Endothelial cell of umbilical vein (primary cell): ENCODE data around the gene OPTC. TPM values are rescaled to one million over a fixed set of nuclear protein-coding genes. Genes with fewer than 3 reads are reported as not detected.

Experiments
- BruUV-seq: library from RNA; stranded (reverse); fragments of 400-500 nt; replicated peaks from 2 replicates; lab custom pipeline; 2021; lab: Mats Ljungman, UMichigan
- CTCF ChIA-PET: fragments of 300-600, 350-600 bp; sonication (Branson Sonifier 250); formaldehyde crosslinking; loops from one replicate; lab custom pipeline; 2021; ENCODE audit warnings: antibody characterized with exemption, inconsistent platforms; lab: Charles Lee
- POLR2A ChIA-PET: fragments of 300-600, 350-600 bp; sonication (Branson Sonifier 250); formaldehyde crosslinking; loops from one replicate; lab custom pipeline; 2021; ENCODE audit warnings: antibody characterized with exemption, inconsistent platforms; lab: Charles Lee
- DNase-seq: peaks from one replicate; pipeline ENCODE4 v3.0.0-alpha.2; 2011; ENCODE audit warnings: low read depth, low spot score
- FAIRE-seq: peaks from 2 replicates; lab custom pipeline; 2011; peaks lifted over from hg19 to GRCh38; lab: Jason Lieb, UNC
- H2AFZ ChIP-seq: 2 replicates; pipeline ENCODE4 v1.6.0; 2012; ENCODE audit warnings: low read depth, low read length, control low read depth, inconsistent platforms
- H3K27ac ChIP-seq: 2 replicates; pipeline ENCODE4 v1.5.1; 2011; ENCODE audit warnings: low read depth, mild to moderate bottlenecking, control low read depth, low read length, moderate library complexity; ENCODE audit not compliant: insufficient read depth
- H3K27me3 ChIP-seq, 2 experiments: 2 replicates each; pipeline versions ENCODE4 v1.6.0 to v1.6.1; 2011; ENCODE audit warnings: low read length in 2 of 2, mixed read lengths in 1 of 2; ENCODE audit not compliant: control insufficient read depth in 2 of 2, insufficient read depth in 2 of 2
- H3K36me3 ChIP-seq, 2 experiments: 2 replicates in 1 of 2; 3 replicates in 1 of 2; pipeline ENCODE4 v1.5.1; 2011; ENCODE audit warnings: low read length in 2 of 2, mild to moderate bottlenecking in 1 of 2, moderate library complexity in 1 of 2; ENCODE audit not compliant: control insufficient read depth in 2 of 2, insufficient read depth in 2 of 2; ENCODE audit errors: extremely low read depth in 1 of 2
- H3K4me1 ChIP-seq: 3 replicates; pipeline ENCODE4 v1.5.1; 2011; ENCODE audit warnings: mild to moderate bottlenecking, low read length; ENCODE audit not compliant: control insufficient read depth, insufficient read depth; ENCODE audit errors: extremely low read depth
- H3K4me2 ChIP-seq: 2 replicates; pipeline ENCODE4 v1.6.1; 2011; ENCODE audit warnings: low read length, control low read depth, mixed read lengths; ENCODE audit not compliant: insufficient read depth
- H3K4me3 ChIP-seq, 3 experiments: fragments of 200-600 bp in 1 of 3; sonication (generic), shearing (Covaris generic) in 1 of 3; replicated peaks in 1 of 3; 2 replicates each; pipeline ENCODE4 v1.5.1; 2011 to 2016; ENCODE audit warnings: control low read depth in 3 of 3, low read length in 3 of 3, mild to moderate bottlenecking in 2 of 3, inconsistent platforms in 1 of 3, low read depth in 1 of 3, moderate library complexity in 1 of 3; ENCODE audit not compliant: insufficient read depth in 1 of 3
- H3K79me2 ChIP-seq: 2 replicates; pipeline ENCODE4 v1.6.0; 2012; ENCODE audit warnings: low read length, inconsistent platforms; ENCODE audit not compliant: control insufficient read depth, insufficient read depth
- H3K9ac ChIP-seq: replicated peaks from 2 replicates; pipeline ENCODE3; 2011; ENCODE audit warnings: low read length, control low read depth; ENCODE audit not compliant: insufficient read depth; ENCODE audit errors: extremely low read depth
- H3K9me1 ChIP-seq: replicated peaks from 3 replicates; pipeline ENCODE4 v1.6.0; 2011; ENCODE audit warnings: mild to moderate bottlenecking, low read length; ENCODE audit not compliant: control insufficient read depth, insufficient read depth; ENCODE audit errors: extremely low read depth
- H3K9me3 ChIP-seq: replicated peaks from 2 replicates; pipeline ENCODE4 v1.5.1; 2012; ENCODE audit warnings: low read length, inconsistent platforms; ENCODE audit not compliant: control insufficient read depth, insufficient read depth
- H4K20me1 ChIP-seq: replicated peaks from 2 replicates; pipeline ENCODE3; 2011; ENCODE audit warnings: mild to moderate bottlenecking, low read length; ENCODE audit not compliant: control insufficient read depth, insufficient read depth; ENCODE audit errors: extremely low read depth
- CTCF ChIP-seq, 2 donors: IDR thresholded peaks; 1 replicate in 1 of 2; 2 replicates in 1 of 2; pipeline ENCODE4 v1.5.1; 2011; ENCODE audit warnings: low read length in 2 of 2, mild to moderate bottlenecking in 2 of 2, moderate library complexity in 2 of 2, control low read depth in 1 of 2, inconsistent platforms in 1 of 2, low read depth in 1 of 2; ENCODE audit not compliant: insufficient read depth in 1 of 2; ENCODE audit errors: extremely low read depth in 1 of 2
- FOS ChIP-seq: IDR thresholded peaks from 2 replicates; pipeline ENCODE4 v1.6.1; 2011; ENCODE audit warnings: mild to moderate bottlenecking, low read length, moderate library complexity, borderline replicate concordance; ENCODE audit not compliant: insufficient read depth
- GATA2 ChIP-seq: IDR thresholded peaks from 2 replicates; pipeline ENCODE4 v1.7.0; 2011; ENCODE audit warnings: low read depth, mild to moderate bottlenecking, moderate library complexity, mixed read lengths, low read length; ENCODE audit not compliant: insufficient read length, insufficient read depth
- JUN ChIP-seq: IDR thresholded peaks from 2 replicates; pipeline ENCODE4 v1.6.1; 2011; ENCODE audit warnings: borderline replicate concordance, low read depth; ENCODE audit not compliant: insufficient read length, insufficient read depth
- MAX ChIP-seq: IDR thresholded peaks from 2 replicates; pipeline ENCODE4 v1.6.1; 2011; ENCODE audit not compliant: insufficient read depth, insufficient read length
- MYC ChIP-seq: IDR thresholded peaks from one replicate; pipeline ENCODE4 v1.6.1; 2011; ENCODE audit warnings: mild to moderate bottlenecking, low read depth, low read length
- POLR2A ChIP-seq: IDR thresholded peaks from 2 replicates; pipeline ENCODE4 v1.6.1; 2012; ENCODE audit warnings: low read depth, mild to moderate bottlenecking, control low read depth, low read length
- POLR2AphosphoS5 ChIP-seq: IDR thresholded peaks from 2 replicates; pipeline ENCODE4 v1.6.1; 2012; ENCODE audit warnings: low read depth, mild to moderate bottlenecking, control low read depth, low read length, moderate library complexity; ENCODE audit not compliant: insufficient read depth
- dilution Hi-C: fragments of 300-500 bp; cut with MboI; formaldehyde crosslinking; loops from one replicate; pipeline ENCODE4 v1.15.0; 2019; ENCODE audit warnings: low sequenced_read_pairs; ENCODE audit not compliant: extremely low pct_ligation_motif_present
- intact Hi-C: fragments of 100-400 bp; cut with micrococcal nuclease; formaldehyde crosslinking; loops from one replicate; pipeline ENCODE4 v1.10.0; 2022
- polyA plus RNA-seq, 4 experiments: library from polyadenylated mRNA; depleted of rRNA in 3 of 4; stranded (reverse) in 3 of 4; unstranded in 1 of 4; fragments of >200 nt; gene quantifications; 2 replicates each; pipeline versions ENCODE4 v1.2.1 to v1.2.3, GENCODE V29; 2011 to 2012; ENCODE audit warnings: missing spikeins in 1 of 4
- total RNA-seq: library from RNA; stranded (reverse); gene quantifications from 2 replicates; pipeline ENCODE4 v1.2.3, GENCODE V29; 2021

OPTC gene
- total and polyA plus RNA-seq, 2 donors (not counting 3 experiments of a cell fraction or from before 2014, with no cell fraction given) = not detected

- no peak overlapping the region for H3K9ac ChIP-seq
- H4K20me1 ChIP-seq = no peaks in the 10 kb centered on the region
- ChIA-PET CTCF (no interaction called here), POLR2A (no interaction called here)
- H3K4me2 ChIP-seq = no peak overlapping the region
- DNase-seq = no peak
- peaks cover 0 to 4% of the 10 kb centered on the region in 2 experiments for H3K27me3 ChIP-seq
- H3K9me3 ChIP-seq = no peaks in the 10 kb centered on the region
- no peak overlapping the region for H3K4me3 ChIP-seq
- H3K79me2 ChIP-seq = no peaks in the 10 kb centered on the region
- no peaks in the 10 kb centered on the region for H3K36me3 ChIP-seq
- no peak overlapping the region for H2AFZ ChIP-seq
- H3K9me1 ChIP-seq = no peaks in the 10 kb centered on the region
- dilution Hi-C loops = no loop called here
- intact Hi-C loops = no loop called here
- FAIRE-seq = no peak
- TF ChIP-seq MAX = no peak
- TF ChIP-seq JUN = no peak
- no peak for TF ChIP-seq POLR2A
- no peak for TF ChIP-seq GATA2
- no peak for TF ChIP-seq CTCF (IDR thresholded peaks at IDR 0.05; ENCODE audit: extremely low read depth in 1 of 2, insufficient read depth in 1 of 2, low read depth in 1 of 2, low read length in 2 of 2)
- no peaks in the 10 kb centered on the region for H3K4me1 ChIP-seq
- no peak overlapping the region for H3K27ac ChIP-seq
- no TSS peak for BruUV-seq
Measured at GRCh38 chr1:203551550-203551949, 57.6 kb downstream of the OPTC start.

- Histone ChIP-seq H4K20me1 (no peaks in the 10 kb centered on the region), H3K36me3 (no peaks in the 10 kb centered on the region), H2AFZ (no peak overlapping the region), H3K27ac (no peak overlapping the region), H3K9me1 (no peaks in the 10 kb centered on the region), H3K79me2 (no peaks in the 10 kb centered on the region), H3K9me3 (no peaks in the 10 kb centered on the region), H3K9ac (no peak overlapping the region), H3K4me3 (no peak overlapping the region), H3K4me1 (peaks cover 1% of the 10 kb centered on the region), H3K27me3 (peaks cover 0 to 4% of the 10 kb centered on the region in 2 experiments), H3K4me2 (no peak overlapping the region)
- FAIRE-seq (no peak), DNase-seq (no peak)
- ChIA-PET CTCF (no interaction called here), POLR2A (no interaction called here)
- dilution Hi-C loops = no loop called here
- BruUV-seq = no TSS peak
- intact Hi-C loops = no loop called here
- no peak for TF ChIP-seq POLR2A
- no peak for TF ChIP-seq GATA2
- no peak for TF ChIP-seq POLR2AphosphoS5
- no peak for TF ChIP-seq CTCF (IDR thresholded peaks at IDR 0.05; ENCODE audit: extremely low read depth in 1 of 2, insufficient read depth in 1 of 2, low read depth in 1 of 2, low read length in 2 of 2)
- no peak for TF ChIP-seq MYC
- TF ChIP-seq FOS = no peak
- TF ChIP-seq JUN = no peak
Measured at GRCh38 chr1:203553496-203553895, 59.5 kb downstream of the OPTC start.
